GM13977 (cell line): ENCODE data around the gene TXNDC2.

Source experiments
- DNase-seq: peaks from one replicate; pipeline ENCODE4 v3.0.0; 2012; ENCODE audit warnings: low spot score
- in situ Hi-C: fragments of 300-500 bp; cut with MboI; formaldehyde crosslinking; loops from one replicate; pipeline ENCODE4 v1.12.0; 2022; ENCODE audit warnings: low sequenced_read_pairs, low pct_unique_long_range_greater_than_20kb, mixed read lengths, inconsistent platforms; ENCODE audit not compliant: unreplicated experiment
- TF ChIP-seq, protein P1 (sequence below): IDR thresholded peaks from 2 replicates; pipeline ENCODE4 v1.5.1; 2012; ENCODE audit warnings: mild to moderate bottlenecking, control low read depth; ENCODE audit not compliant: insufficient read depth; ENCODE audit errors: extremely low read depth, missing control alignments

The TXNDC2 gene

DNA sequence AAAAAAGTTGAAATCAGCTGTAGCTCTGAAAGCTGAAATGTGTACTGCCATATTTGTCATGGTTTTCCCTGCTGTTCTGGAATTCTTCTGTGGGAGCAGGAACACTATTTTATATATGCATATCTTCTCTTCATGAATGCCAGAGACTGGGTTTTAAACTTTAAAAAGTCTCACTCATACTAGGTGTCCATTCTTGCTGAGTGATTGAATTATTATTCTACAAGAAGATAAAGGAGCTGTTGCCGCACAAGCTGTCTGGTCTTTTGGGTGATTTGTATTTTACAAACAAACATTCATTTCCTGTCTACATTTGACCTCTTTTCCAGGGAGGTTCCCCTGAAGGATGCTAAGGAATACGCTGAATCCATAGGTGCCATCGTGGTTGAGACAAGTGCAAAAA is 40.5 kb upstream of the TXNDC2 start:
- in situ Hi-C loops: no loop called here
- TF ChIP-seq, protein P1, sequence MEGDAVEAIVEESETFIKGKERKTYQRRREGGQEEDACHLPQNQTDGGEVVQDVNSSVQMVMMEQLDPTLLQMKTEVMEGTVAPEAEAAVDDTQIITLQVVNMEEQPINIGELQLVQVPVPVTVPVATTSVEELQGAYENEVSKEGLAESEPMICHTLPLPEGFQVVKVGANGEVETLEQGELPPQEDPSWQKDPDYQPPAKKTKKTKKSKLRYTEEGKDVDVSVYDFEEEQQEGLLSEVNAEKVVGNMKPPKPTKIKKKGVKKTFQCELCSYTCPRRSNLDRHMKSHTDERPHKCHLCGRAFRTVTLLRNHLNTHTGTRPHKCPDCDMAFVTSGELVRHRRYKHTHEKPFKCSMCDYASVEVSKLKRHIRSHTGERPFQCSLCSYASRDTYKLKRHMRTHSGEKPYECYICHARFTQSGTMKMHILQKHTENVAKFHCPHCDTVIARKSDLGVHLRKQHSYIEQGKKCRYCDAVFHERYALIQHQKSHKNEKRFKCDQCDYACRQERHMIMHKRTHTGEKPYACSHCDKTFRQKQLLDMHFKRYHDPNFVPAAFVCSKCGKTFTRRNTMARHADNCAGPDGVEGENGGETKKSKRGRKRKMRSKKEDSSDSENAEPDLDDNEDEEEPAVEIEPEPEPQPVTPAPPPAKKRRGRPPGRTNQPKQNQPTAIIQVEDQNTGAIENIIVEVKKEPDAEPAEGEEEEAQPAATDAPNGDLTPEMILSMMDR: no peak
- DNase-seq: no peak

DNA sequence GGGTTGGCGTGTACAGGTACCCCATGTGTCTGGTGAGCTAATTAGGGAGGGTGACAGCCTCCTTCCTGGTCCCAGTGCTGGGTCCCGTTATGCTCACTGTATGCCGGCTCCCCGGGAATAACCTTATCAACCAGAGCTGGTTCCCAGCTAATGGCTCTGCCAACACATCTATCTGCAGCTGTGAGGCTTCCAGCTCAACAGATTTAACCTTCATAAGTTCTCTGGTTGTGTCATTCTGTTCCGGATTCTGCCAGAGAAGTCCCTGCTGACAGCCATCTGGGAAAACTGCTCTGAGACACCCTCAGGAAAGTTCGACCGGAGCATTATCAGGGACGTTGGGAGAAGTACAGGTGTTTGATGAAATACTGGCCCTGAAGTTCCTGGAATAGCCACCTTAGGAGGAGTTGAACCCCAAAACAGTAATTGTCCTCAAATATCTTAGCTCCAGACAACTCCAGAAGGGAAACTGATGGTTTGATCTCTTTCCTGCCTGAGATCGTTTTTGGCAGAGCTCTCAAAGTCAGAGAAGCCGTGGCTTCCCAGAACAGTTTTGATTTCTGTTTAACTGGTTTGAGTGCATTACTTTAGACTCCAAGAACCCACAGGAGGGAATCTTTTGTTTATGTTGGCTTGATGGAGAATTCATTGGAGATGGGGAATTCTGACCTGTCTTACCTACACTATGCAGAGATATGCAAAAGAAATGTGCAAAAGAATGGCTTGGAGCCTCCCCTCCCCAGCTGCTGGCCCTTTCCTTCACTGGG is 39.4 kb upstream of the TXNDC2 start:
- in situ Hi-C loops: no loop called here
- DNase-seq: no peak
- TF ChIP-seq, protein P1: no peak

DNA sequence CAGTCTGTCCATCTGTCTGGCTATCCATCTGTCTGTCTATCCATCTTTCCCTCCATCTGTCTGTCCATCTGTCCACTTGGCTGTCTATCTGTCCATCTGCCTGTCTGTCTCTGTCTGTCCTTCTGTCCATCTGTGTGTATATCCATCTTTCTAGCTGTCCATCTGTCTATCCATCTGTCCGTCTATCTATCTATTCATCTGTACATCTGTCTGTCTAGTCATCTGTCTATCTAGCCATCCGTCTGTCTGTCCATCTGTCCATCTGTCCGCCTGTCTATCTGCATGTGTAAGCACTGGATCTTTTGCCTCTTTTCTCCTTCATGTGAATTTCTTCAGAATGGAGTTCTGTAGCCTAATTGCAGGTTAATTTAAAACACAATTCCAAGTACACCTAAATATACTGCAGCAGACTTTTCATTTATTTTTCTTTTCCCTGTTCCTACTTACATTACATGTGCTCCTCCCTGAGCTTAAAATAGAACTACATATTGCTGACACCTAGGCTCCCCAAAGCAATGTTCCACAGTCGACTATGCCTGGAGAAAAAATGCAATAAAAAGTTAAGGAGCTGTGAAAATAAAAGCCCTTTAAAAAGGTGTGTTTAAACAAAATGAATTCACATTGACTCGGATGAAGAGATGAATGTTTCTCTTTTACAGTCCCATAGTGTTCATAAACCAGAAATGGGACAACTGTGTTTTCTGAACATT is 37.4 kb upstream of the TXNDC2 start:
- no peak for DNase-seq
- in situ Hi-C loops: no loop called here
- TF ChIP-seq, protein P1: no peak

DNA sequence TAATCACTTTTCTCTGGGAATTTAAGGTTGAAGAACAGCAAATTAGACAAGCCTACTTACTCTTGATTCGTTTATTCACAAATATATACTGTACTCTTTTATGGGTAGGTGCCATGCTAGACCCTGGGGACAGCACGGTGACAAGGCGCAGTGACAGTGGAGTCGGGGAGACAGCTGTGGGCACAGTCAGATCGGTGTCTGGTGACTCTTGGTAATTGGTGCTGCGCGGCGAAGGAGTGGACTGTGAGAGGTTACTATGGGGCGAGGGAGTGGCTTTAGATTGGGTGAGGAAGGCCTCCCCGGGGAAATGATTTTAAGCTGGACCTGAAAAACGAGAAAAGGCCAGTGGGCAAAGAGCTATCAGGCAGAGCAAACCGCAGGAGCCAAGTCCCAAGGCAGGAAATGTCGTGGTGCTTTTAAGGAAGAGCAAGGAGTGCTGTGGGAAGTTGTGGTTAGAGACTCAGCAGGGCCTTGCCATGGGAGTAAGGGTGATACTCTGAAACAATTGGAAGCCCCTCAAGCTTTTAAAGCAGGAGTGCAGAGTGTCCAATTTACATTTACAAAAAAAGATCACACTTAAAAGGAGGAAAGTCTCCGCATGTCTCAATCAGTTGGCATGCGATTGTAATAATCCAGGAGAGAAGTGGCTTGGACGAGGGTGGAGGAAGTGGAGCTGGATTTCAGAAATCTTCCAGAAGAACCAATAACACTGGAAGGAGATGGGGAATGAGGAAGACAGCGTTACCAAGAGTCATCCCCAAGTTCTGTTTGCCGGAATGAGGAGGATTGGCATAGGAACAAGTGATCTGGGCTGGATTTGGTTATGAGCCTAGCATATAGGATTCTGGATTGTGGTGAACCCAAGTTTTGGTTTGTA is 36.1 kb upstream of the TXNDC2 start:
- TF ChIP-seq, protein P1: no peak
- in situ Hi-C loops: no loop called here
- no peak for DNase-seq

DNA sequence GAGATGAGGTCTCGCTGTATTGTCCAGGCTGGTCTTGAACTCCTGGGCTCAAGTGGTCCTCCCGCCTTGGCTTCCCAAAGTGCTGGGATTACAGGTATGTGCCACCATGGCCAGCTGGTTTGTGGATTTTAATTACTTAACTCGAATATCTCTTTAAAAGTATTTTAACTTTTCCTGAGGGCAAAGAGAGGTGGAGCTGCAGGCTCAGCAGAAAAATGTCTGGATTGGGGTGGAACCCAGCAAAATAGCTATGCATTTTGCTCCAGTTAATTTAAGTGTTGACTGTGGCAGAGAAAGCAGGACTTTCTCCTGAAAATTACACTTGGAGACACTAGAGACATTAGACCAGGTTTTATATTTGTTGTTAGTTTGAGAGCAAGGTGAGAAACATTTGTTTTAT is 35.5 kb upstream of the TXNDC2 start:
- TF ChIP-seq, protein P1: no peak
- in situ Hi-C loops: no loop called here

DNA sequence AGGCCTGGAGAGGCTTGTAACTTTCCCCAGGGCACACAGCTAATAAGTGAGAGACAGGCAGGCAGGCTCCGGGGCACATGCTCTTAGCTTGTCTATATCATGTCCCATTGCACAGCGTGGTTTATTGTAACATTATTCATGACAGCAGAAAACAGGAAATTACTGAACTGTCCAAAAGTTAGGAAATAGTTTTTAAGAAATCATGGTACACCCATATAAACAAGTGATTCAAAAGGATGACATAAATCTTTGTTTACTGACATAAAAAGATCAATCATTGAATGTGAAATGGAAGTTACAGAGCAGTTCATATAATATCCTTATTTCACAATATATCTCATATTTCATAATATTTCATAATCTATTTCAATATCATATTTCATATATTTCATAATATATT is 34.3 kb upstream of the TXNDC2 start:
- TF ChIP-seq, protein P1: no peak
- in situ Hi-C loops: no loop called here
- DNase-seq: no peak

More for the DNA sequence above, 35.5 kb upstream of the TXNDC2 start:
- no peak for DNase-seq
